Measurements from ENCODE around the gene UMODL1.

- TF ChIP-seq POLR2A (IDR thresholded peaks at IDR 0.05) (no peak), CTCF (IDR thresholded peaks at IDR 0.05) (no peak), EP300 (IDR thresholded peaks at IDR 0.05) (no peak)
These were observed 49.1 kb upstream of the UMODL1 start for GRCh38 chr21:42022091-42022430.

All from tibial nerve (tissue), 4 donors.